MG63 (cell line): ENCODE measurements around the gene PAGR1. TPM values are rescaled to one million over a fixed set of nuclear protein-coding genes. Genes with fewer than 3 reads are reported as not detected.
"Not testable (repeated sequence)": the region's sequence is repeated elsewhere in the genome, so short reads cannot be mapped to it uniquely, and the experiment has no call there.

ENCODE experiments used
- DNase-seq: peaks from one replicate; pipeline ENCODE4 v3.0.0-alpha.2; 2020
- H3K27me3 ChIP-seq: fragments of 250-450 bp; sonication (Bioruptor Pico); 2 replicates; pipeline ENCODE4 v1.5.1; 2020; ENCODE audit warnings: mild to moderate bottlenecking, moderate library complexity
- H3K36me3 ChIP-seq: fragments of 250-450 bp; sonication (Bioruptor Pico); 2 replicates; pipeline ENCODE4 v1.5.1; 2020; ENCODE audit warnings: mild to moderate bottlenecking, moderate library complexity
- H3K4me3 ChIP-seq: fragments of 250-450 bp; sonication (Bioruptor Pico); 2 replicates; pipeline ENCODE4 v1.5.1; 2020; ENCODE audit warnings: mild to moderate bottlenecking, moderate library complexity
- H3K9me3 ChIP-seq: fragments of 250-450 bp; sonication (Bioruptor Pico); 2 replicates; pipeline ENCODE4 v1.5.1; 2020; ENCODE audit warnings: mild to moderate bottlenecking, moderate library complexity
- total RNA-seq: library from RNA; depleted of rRNA; stranded (reverse); fragments of >200 nt; shearing (Covaris generic); gene quantifications from 2 replicates; pipeline ENCODE4 v1.2.3, GENCODE V29; 2014; ENCODE audit warnings: low replicate concordance

Gene PAGR1
- total RNA-seq, 1 experiment from 2014 or later: 113 TPM

GRCh38 chr16:29820271-29820701, 4.3 kb downstream of the PAGR1 start, which contains the start of gene MVP:
TSS of gene MVP (plus strand) at chr16:29820462. CDS start at chr16:29830550, 10,088 bp downstream.
- peak; percentile 78 for DNase-seq
- Histone ChIP-seq H3K27me3 (no peaks in the 10 kb centered on the region), H3K9me3 (no peaks in the 10 kb centered on the region), H3K36me3 (peaks cover 50% of the 10 kb centered on the region), H3K4me3 (peak within 1 kb of the TSS; percentile 68)

- Histone ChIP-seq H3K9me3 (no peaks in the 10 kb centered on the region), H3K4me3 (peak overlapping the region; percentile 68), H3K36me3 (peaks cover 50% of the 10 kb centered on the region), H3K27me3 (no peaks in the 10 kb centered on the region)
- DNase-seq: peak; percentile 61
Measured at GRCh38 chr16:29820730-29821642, 5.0 kb downstream of the PAGR1 start.

DNA sequence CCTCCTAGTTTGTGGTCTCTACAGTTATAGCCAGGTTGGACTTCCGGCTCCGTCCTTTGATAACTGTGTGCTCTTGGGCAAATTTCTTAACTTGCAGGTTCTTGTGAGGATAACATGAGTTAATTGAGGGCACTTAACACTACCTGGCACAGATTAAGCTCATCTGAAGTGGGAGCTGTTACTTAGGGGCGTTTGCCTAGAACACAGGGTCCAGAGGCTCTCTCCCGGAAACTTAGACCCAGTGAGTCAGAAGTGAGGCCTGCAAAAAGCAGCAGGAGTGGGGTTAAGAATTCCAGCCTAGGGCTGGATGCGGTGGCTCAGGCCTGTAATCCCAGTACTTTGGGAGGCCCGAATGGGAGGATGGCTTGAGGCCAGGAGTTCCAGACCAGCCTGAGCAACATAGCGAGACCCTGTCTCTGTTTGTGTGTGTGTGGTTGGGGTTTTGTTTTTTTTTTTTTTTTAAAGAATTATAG, 5.7 kb downstream of the PAGR1 start:
- Histone ChIP-seq H3K9me3 (no peaks in the 10 kb centered on the region), H3K4me3 (peak overlapping the region; percentile 68), H3K36me3 (peaks cover 50% of the 10 kb centered on the region), H3K27me3 (no peaks in the 10 kb centered on the region)
- DNase-seq: peak; percentile 89

DNA sequence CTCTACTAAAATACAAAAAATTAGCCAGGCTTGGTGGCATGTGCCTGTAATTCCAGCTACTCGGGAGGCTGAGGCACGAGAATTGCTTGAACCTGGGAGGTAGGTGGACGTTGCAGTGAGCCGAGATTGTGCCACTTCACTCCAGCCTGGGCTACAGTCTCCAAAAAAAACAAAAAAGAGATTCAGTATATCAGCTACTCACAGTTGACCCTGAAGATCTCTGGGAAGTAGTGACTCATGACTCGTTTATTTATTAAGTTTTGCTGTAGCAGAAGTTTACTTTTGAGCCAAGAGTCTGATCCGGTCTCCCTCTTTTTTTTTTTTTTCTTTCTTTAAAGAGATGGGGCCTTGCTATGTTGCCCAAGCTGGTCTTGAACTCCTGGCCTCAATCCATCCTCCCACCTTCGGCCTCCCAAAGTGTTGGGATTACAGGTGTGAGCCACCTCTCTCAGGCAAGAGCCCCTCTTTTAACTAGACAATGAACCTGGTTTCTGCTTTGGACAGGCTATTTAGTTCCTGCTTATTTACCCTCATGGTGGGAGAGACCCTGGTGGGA, 8.7 kb downstream of the PAGR1 start:
- H3K9me3 ChIP-seq: no peaks in the 10 kb centered on the region
- no peak for DNase-seq
- peaks cover 29% of the 10 kb centered on the region for H3K36me3 ChIP-seq
- peak overlapping the region; percentile 26 for H3K4me3 ChIP-seq
- no peaks in the 10 kb centered on the region for H3K27me3 ChIP-seq

DNA sequence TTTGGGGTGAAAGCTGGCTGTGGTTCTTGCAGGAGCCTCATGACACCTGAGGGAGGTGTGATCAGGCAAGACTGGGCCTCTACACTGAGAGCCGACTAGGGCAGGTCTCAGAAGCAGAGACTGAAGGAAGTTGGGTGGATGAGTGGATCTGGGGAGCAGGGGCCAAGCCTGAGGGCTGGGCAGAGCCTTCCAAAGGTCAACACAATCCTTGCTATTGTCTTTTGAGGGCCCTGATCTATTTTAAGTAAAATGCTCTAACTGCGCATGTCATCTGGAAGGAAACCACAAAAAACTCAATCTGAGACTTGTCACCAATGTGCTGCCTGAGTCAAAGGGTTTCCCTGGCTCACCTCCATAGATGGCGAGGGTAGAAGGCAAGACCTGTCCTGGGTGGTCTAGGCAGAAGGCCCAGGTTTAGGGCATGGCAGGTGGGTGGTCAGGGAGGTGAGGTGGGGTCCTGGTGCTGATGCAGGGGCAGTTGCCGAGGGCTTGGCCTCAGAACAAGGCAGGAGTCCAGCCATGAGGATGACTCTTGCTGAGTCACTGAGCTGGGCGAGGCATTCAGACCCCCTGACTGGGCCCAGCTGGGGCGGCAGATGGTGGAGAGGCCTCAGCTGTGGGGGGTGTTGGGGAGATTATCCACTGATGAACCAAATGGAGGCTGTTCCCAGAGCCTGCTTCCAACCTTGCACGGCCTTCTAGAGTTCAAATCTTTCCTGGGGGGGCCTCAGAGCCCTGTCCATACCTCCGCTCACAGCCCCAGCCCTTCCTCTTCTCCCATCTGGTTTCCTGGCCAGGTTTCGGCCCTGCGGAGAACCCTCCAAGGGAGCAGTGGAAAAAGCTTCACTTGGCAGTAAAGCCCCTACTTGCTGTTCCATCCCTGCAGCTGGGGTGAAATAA, 9.4 kb downstream of the PAGR1 start:
- Histone ChIP-seq H3K36me3 (peaks cover 23% of the 10 kb centered on the region), H3K27me3 (no peaks in the 10 kb centered on the region), H3K9me3 (no peaks in the 10 kb centered on the region), H3K4me3 (peak overlapping the region; percentile 26)
- peak; percentile 97 for DNase-seq

- Histone ChIP-seq H3K9me3 (no peaks in the 10 kb centered on the region), H3K36me3 (peaks cover 15% of the 10 kb centered on the region)
- no peak for DNase-seq
Measured at GRCh38 chr16:29826342-29826695, 10.4 kb downstream of the PAGR1 start.

DNA sequence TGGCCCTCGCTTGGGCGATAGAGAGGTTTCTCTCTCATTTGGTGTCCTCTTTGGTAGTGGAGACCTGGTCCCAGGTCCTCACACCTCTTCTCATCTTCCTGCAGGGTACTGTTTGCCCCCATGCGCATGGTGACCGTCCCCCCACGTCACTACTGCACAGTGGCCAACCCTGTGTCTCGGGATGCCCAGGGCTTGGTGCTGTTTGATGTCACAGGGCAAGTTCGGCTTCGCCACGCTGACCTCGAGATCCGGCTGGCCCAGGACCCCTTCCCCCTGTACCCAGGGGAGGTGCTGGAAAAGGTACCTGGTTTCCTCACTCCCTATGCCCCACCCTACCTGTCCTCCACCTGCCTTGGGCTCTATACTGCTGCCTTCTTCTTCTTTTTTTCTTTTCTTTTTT, 14.8 kb downstream of the PAGR1 start:
- H3K27me3 ChIP-seq: no peaks in the 10 kb centered on the region
- DNase-seq: no peak
- H3K9me3 ChIP-seq: no peaks in the 10 kb centered on the region
- no peak overlapping the region for H3K4me3 ChIP-seq
- H3K36me3 ChIP-seq: peaks cover 29% of the 10 kb centered on the region

More at GRCh38 chr16:29826342-29826695, 10.4 kb downstream of the PAGR1 start:
- Histone ChIP-seq H3K4me3 (no peak overlapping the region), H3K27me3 (no peaks in the 10 kb centered on the region)

GRCh38 chr16:29831490-29831889, 15.5 kb downstream of the PAGR1 start:
- Histone ChIP-seq H3K27me3 (no peaks in the 10 kb centered on the region), H3K9me3 (no peaks in the 10 kb centered on the region), H3K36me3 (peaks cover 31% of the 10 kb centered on the region), H3K4me3 (no peak overlapping the region)
- DNase-seq: no peak

DNA sequence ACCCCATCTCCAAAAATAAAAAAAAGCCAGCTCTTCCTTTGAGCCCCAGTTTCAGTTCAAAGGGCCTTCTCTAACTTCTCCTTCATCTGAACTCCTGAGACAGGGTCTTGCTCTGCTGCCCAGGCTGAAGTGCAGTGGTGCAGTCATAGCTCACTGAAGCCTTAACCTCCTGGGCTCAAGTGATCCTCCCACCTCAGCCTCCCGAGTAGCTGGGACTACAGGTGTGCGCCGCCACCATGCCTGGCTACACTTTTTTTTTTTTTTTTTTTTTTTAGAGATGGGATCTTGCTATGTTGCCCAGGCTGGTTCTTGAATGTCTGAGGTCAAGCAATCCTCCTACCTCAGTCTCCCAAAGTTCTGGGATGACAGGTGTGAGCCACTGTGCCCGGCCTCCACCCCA, 17.3 kb downstream of the PAGR1 start:
- H3K9me3 ChIP-seq, DNase-seq, H3K4me3 ChIP-seq, H3K27me3 ChIP-seq: not testable (repeated sequence)
- peaks cover 40% of the 10 kb centered on the region for H3K36me3 ChIP-seq

GRCh38 chr16:29834079-29834478, 18.1 kb downstream of the PAGR1 start:
- H3K36me3 ChIP-seq: peaks cover 46% of the 10 kb centered on the region
- no peaks in the 10 kb centered on the region for H3K27me3 ChIP-seq
- DNase-seq: no peak
- H3K4me3 ChIP-seq: no peak overlapping the region
- H3K9me3 ChIP-seq: no peaks in the 10 kb centered on the region

- H3K9me3 ChIP-seq: no peaks in the 10 kb centered on the region
- H3K27me3 ChIP-seq: no peaks in the 10 kb centered on the region
- H3K4me3 ChIP-seq: no peak overlapping the region
- no peak for DNase-seq
- H3K36me3 ChIP-seq: peaks cover 55% of the 10 kb centered on the region
Measured at GRCh38 chr16:29835926-29836325, 20.0 kb downstream of the PAGR1 start.

GRCh38 chr16:29836623-29837022, 20.7 kb downstream of the PAGR1 start:
- no peak for DNase-seq
- Histone ChIP-seq H3K9me3 (no peaks in the 10 kb centered on the region), H3K27me3 (no peaks in the 10 kb centered on the region), H3K36me3 (peaks cover 51% of the 10 kb centered on the region), H3K4me3 (no peak overlapping the region)

DNA sequence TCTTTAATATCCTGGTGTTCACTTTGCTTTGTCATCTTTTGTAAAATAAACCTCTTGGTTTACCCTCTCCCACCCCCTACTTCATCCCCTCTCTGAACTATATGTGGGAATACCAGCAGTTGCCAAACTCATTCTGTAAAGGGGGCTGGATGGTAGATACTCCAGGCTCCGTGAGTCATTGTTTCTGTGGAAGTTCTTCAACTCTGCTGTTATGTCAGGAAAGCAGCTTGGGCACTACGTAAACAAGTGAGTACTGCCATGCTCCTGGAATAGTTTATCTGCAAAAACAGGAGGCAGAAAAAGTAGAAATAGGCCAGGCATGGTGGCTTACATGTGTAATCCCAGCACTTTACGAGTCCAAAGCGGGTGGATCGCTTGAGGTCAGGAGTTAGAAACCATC, 21.9 kb downstream of the PAGR1 start:
- H3K36me3 ChIP-seq: peaks cover 46% of the 10 kb centered on the region
- H3K9me3 ChIP-seq: no peaks in the 10 kb centered on the region
- H3K27me3 ChIP-seq: no peaks in the 10 kb centered on the region
- DNase-seq: no peak
- H3K4me3 ChIP-seq: no peak overlapping the region

DNA sequence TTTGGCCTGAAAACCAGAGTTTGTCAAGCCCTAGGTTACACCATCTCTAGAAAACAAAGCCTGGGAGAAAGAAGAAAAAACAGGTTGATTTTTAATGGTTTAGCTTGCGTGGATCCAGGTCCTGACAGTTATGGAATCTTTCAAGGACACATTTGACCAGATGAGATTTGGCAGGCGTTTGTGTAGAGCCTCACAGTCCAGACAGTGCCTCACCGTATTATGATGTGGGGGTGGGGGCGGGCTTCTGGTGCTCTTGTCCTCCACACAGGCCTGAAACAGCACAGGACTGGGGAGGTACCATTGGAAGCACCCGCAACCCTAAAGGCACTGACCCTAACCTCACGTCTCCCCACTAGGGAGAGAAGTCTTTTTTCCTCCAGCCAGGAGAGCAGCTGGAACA, 23.9 kb downstream of the PAGR1 start:
- Histone ChIP-seq H3K4me3 (no peak overlapping the region), H3K9me3 (no peaks in the 10 kb centered on the region), H3K36me3 (peaks cover 41% of the 10 kb centered on the region), H3K27me3 (no peaks in the 10 kb centered on the region)
- DNase-seq: no peak

DNA sequence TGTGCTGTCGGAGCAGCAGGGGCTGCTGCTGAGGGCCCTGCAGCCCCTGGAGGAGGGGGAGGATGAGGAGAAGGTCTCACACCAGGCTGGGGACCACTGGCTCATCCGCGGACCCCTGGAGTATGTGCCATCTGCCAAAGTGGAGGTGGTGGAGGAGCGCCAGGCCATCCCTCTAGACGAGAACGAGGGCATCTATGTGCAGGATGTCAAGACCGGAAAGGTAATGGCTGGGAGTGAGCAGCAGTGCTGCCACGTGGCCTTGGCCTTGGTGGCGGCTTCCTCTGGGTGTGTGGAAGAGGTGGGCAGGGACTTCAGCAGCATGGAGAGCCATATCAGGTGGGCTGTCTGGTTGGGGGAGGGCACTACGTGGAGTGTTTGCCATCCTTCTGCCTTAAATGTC, 24.3 kb downstream of the PAGR1 start:
- Histone ChIP-seq H3K9me3 (no peaks in the 10 kb centered on the region), H3K4me3 (no peak overlapping the region), H3K27me3 (no peaks in the 10 kb centered on the region), H3K36me3 (peaks cover 39% of the 10 kb centered on the region)
- DNase-seq: no peak

GRCh38 chr16:29841631-29842030, 25.7 kb downstream of the PAGR1 start:
- H3K4me3 ChIP-seq: no peak overlapping the region
- no peaks in the 10 kb centered on the region for H3K9me3 ChIP-seq
- DNase-seq: no peak
- peaks cover 47% of the 10 kb centered on the region for H3K36me3 ChIP-seq
- no peaks in the 10 kb centered on the region for H3K27me3 ChIP-seq
